GM06990 (cell line): ENCODE data around the gene BEGAIN.
A peak's percentile ranks its signal among the peaks of the same experiment; 100 is the strongest.

Experiments used
- DNase-seq: peaks from one replicate; pipeline ENCODE4 v3.0.0-alpha.2; 2011; ENCODE audit not compliant: insufficient read length; ENCODE audit errors: extremely low read depth
- H3K27me3 ChIP-seq: replicated peaks from 2 replicates; pipeline ENCODE4 v1.6.0; 2011; ENCODE audit warnings: low read length; ENCODE audit not compliant: control insufficient read depth, insufficient read depth
- H3K36me3 ChIP-seq: 2 replicates; pipeline ENCODE4 v1.5.1; 2011; ENCODE audit warnings: low read length; ENCODE audit not compliant: control insufficient read depth, insufficient read depth
- H3K4me3 ChIP-seq: replicated peaks from 2 replicates; pipeline ENCODE4 v1.5.1; 2011; ENCODE audit warnings: low read depth, mild to moderate bottlenecking, control low read depth, low read length
- CTCF ChIP-seq: IDR thresholded peaks from 2 replicates; pipeline ENCODE4 v1.5.1; 2011; ENCODE audit warnings: low read length, control low read depth, mild to moderate bottlenecking, inconsistent platforms; ENCODE audit not compliant: insufficient read depth, poor library complexity, severe bottlenecking

BEGAIN gene

GRCh38 chr14:100587763-100588411 lies 670 bp upstream of the BEGAIN start:
- no peak for DNase-seq
- peaks cover 9% of the 10 kb centered on the region for H3K27me3 ChIP-seq
- TF ChIP-seq CTCF, result no peak
- no peak overlapping the region for H3K4me3 ChIP-seq
- H3K36me3 ChIP-seq, result no peaks in the 10 kb centered on the region

GRCh38 chr14:100586403-100587085 lies 673 bp downstream of the BEGAIN start:
- H3K36me3 ChIP-seq, result no peaks in the 10 kb centered on the region
- DNase-seq, result no peak
- TF ChIP-seq CTCF, result no peak
- H3K4me3 ChIP-seq, result peak overlapping the region; percentile 38
- H3K27me3 ChIP-seq, result peaks cover 10% of the 10 kb centered on the region

GRCh38 chr14:100586153-100586402 lies 1.1 kb downstream of the BEGAIN start:
- peaks cover 10% of the 10 kb centered on the region for H3K27me3 ChIP-seq
- no peak overlapping the region for H3K4me3 ChIP-seq

GRCh38 chr14:100585448-100586152 lies 1.6 kb downstream of the BEGAIN start:
- peaks cover 10% of the 10 kb centered on the region for H3K27me3 ChIP-seq
- H3K4me3 ChIP-seq, result no peak overlapping the region
- no peak for TF ChIP-seq CTCF
- no peaks in the 10 kb centered on the region for H3K36me3 ChIP-seq
- DNase-seq, result no peak

More at GRCh38 chr14:100586153-100586402, 1.1 kb downstream of the BEGAIN start:
- H3K36me3 ChIP-seq, result no peaks in the 10 kb centered on the region
- TF ChIP-seq CTCF, result no peak
- DNase-seq, result no peak

GRCh38 chr14:100584056-100585031 lies 2.9 kb downstream of the BEGAIN start:
- DNase-seq, result no peak
- Histone ChIP-seq H3K4me3 (no peak overlapping the region), H3K36me3 (no peaks in the 10 kb centered on the region), H3K27me3 (peaks cover 7% of the 10 kb centered on the region)
- no peak for TF ChIP-seq CTCF
